HG02970 (cell line): ENCODE data around the gene PITPNC1.
"Not testable (repeated sequence)": the region's sequence is repeated elsewhere in the genome, so short reads cannot be mapped to it uniquely, and the experiment has no call there.

Experiments
- ATAC-seq: cut with Tn5 transposase; IDR thresholded peaks from one replicate; pipeline ENCODE4 v1.9.1; 2021; ENCODE audit warnings: mild to moderate bottlenecking, moderate library complexity, moderate number of reproducible peaks; ENCODE audit not compliant: unreplicated experiment, low FRiP score

PITPNC1 gene

DNA sequence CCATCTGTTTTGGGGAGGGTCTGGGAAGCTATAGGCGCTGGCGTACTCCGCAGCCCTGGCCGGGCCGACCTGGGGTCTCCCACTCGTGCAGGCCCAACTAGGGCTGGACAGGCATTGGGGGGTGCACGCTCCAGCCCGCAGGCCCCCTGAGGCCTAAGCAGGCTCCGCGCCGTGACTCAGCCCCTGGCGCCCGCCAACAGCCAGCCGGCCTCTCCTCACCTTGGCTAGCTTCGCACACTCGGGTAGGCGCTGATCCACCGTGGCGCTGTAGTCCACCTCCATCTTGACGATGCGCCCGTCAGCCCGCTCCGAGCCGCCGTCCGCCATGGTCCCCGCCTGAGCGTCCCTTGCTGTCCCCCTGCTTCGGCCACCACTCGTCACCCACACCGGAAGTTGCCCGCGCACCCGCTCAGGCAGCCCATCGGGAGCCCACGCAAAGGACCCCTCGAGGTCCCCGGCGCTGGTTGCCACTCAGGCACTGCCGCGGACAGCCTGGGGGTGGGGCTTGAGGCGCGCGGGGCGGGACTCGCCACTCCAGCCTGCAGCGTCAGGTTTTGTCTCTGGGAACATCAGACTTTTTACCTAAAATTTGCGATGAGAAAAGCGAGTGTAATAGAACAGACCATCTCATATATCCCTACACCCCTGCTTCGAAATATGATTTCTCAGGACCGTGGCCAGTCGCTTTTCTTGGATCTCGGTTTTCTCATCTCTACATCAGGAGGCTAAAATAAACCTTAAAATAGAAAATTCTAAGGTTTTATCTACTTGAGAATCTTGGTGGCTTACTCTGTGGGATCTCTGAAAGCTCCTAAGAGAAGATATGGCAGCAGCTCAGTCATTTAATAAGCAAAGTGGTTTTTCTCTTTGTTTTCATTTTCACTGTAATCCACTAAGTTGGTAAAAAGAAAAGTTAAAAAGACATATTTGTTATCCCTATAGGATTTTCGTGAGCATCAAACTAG is 10.6 kb upstream of the PITPNC1 start, which contains the start of gene PSMD12:
PSMD12 (minus strand) TSS at position 385 of the 965 bp plus-strand sequence; CDS start at position 327, 58 bp downstream.
- peak; percentile 88 for ATAC-seq

- no peak for ATAC-seq
These were observed 7.4 kb upstream of the PITPNC1 start for GRCh38 chr17:67369676-67370075.

DNA sequence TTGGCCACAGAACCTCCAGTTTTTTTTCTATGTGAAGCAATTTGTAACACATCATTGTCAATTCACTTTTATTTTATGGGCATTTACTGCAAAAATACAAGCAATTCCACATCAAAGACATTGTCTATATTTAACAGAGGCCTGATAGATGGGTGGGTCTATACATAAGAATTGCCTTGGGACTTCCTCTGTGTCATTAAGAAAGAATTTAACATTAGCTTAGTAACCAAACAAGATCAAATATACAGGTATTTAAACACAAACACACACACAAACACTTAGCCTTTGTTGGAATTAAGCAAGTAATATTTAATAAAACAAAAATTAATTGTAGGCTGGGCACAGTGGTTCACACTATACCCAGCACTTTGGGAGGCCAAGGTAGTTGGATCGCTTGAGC is 4.3 kb upstream of the PITPNC1 start:
- no peak for ATAC-seq

DNA sequence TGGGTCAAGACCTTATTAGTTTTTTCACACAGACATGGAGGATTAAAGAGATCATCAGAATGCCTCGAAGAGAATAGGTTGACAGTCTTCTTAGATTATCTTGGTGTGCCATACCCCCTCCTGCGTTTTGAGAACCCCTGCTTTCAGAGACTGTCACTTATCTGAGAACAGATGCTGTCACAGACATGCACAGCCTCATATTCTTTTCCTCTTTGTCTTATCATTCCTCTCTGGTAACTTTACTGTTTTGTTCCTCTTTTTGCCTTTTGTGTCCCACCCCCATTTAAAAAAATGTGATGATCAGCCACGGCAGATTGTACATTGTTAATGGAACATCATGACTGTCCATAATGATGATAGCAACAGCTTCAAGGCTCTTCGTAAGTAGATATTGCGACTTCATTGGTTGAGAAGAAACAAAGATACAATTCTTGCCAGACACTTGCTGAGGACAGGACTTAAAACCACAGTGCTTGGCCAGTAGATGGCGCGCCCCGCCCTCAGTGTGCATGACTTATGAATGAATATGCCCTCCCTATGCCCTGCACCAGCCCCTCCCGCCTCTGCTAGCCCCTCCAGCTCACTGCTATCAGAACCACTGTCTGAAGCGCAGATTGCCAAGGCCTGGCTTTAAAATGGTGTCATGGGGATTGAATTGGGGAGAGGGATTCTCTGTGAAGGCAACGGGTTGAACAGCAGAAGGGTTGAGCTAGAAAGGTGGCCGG is 2.6 kb upstream of the PITPNC1 start:
- ATAC-seq: no peak

- ATAC-seq: no peak
These were observed 2.0 kb upstream of the PITPNC1 start for GRCh38 chr17:67375054-67375427.

DNA sequence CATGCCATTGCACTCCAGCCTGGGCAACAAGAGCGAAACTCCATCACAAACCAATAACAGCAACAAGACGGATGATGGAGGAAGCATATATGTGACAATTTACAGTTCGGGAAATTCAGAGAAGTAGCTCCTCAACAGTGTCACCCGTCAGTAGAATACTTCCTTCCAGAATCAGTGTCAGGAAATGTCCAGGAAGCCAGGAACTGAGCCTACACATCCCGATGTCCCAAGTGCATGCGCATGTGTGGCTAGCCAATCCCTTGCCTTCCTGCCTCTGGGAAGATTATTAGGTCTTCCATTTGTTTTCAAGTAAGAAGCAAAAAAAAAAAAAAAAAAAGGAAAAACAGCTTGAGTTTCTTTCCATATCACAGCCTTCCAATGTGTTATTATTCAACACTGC is 1.4 kb upstream of the PITPNC1 start:
- ATAC-seq: no peak

DNA sequence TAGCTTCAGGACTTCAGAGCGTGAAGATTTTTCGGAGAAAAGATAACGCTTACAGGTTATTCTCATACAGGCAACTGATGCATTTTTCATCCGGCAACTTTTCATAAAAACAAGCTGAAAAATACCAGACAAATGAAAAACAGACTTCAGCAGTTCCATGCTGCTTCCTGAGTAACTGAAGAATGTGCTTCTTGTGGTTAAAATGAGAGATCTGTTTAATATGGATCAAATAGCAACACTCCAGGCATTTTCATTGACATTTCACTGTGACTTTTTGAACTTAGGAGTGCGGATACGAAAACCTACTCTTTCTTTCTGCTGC is 705 bp upstream of the PITPNC1 start:
- ATAC-seq: no peak

GRCh38 chr17:67377488-67378453 is 690 bp downstream of the PITPNC1 start:
- ATAC-seq: peak; percentile 29

DNA sequence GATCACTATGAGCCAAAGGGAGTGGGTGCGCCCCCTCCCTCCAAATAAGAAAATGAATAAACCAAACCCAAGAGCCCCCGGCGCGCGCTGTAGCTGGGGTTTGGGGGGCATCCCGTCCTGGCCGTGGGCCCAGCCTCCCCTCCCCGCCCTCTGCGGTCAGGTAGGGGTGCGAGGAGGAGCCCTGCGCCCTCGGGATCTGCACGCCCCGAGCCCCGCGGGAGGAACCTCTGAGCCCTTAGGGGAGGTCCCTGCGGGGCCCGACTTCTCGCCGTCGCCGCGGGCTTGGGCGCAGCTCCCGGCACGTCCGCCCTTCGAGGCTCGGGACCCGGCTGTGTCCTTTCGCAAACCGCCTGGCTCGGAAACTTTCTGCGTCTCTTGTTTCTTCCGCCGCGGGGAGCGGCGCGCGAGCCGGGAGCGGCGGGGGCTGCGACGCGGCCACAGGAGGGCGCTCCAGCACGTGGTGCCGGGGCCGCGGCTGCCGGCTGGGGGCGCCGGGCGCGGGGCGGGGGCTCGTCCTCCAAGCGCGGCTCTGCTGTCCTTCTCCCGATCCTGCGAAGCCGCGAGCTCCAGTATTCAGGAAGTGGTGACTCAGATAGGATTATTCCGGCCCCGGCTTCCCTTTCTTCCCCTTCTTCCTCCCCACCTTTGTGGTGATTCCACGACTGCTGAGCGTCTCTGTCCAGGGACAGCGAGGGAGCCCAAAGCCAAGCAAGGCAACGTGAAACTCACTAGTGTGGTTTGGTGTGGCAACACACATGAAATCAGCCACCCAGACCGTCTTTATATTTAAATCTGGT is 1.6 kb downstream of the PITPNC1 start:
- ATAC-seq: peak; percentile 53

- no peak for ATAC-seq
These were observed 2.2 kb downstream of the PITPNC1 start for GRCh38 chr17:67379251-67379630.

- ATAC-seq: no peak
These were observed 4.8 kb downstream of the PITPNC1 start for GRCh38 chr17:67381929-67382257.

DNA sequence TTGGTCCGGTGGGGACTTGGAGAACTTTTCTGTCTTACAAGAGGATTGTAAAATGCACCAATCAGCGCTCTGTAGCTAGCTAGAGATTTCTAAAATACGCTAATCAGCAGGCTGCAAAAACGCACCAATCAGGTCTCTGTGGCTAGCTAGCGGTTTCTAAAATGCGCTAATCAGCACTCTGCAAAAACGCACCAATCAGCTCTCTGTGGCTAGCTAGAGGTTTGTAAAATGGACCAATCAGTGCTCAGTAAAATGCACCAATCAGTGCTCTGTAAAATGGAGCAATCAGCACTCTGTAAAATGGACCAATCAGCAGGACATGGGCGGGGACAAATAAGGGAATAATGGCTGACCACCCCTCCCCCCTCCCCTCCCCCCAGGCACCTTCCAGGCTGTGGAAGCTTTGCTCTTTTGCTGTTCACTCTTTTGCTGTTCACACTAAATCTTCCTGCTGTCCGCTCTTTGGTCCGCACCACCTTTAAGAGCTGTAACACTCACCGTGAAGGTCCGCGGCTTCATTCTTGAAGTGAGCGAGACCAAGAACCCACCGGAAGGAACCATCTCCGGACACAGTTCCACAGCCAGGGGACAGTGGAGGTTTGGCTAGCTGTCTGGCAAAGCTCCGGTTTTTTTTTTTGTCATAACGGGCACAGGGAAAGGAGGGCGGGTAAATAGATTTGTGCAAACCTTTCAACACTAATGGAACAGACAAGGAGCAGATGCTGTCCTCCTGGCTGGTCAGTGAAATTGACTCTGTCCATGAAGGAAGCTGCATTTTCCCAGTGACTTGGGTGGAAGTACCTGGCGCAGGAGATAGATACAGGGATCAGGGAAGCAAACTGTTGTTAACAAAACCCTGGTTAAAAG is 8.3 kb downstream of the PITPNC1 start:
- ATAC-seq: no peak

GRCh38 chr17:67386965-67387551 is 10.0 kb downstream of the PITPNC1 start:
- no peak for ATAC-seq

DNA sequence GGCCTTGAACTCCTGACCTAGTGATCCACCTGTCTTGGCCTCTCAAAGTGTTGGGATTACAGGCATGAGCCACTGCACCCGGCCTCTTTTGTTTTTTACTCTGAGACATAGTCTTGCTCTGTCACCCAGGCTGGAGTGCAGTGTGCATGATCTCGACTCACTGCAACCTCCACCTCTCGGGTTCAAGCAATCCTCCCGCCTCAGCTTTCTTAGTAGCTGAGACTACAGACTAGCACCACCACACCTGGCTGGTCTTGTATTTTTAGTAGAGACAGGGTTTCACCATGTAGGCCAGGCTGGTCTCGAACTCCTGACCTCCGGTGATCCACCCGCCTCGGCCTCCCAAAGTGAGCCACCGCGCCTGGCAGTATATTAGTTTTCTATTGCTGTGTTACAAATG is 11.5 kb downstream of the PITPNC1 start:
- ATAC-seq: not testable (repeated sequence)

GRCh38 chr17:67388986-67389385 is 11.9 kb downstream of the PITPNC1 start:
- ATAC-seq: no peak

- no peak for ATAC-seq
These were observed 13.0 kb downstream of the PITPNC1 start for GRCh38 chr17:67390006-67390645.

DNA sequence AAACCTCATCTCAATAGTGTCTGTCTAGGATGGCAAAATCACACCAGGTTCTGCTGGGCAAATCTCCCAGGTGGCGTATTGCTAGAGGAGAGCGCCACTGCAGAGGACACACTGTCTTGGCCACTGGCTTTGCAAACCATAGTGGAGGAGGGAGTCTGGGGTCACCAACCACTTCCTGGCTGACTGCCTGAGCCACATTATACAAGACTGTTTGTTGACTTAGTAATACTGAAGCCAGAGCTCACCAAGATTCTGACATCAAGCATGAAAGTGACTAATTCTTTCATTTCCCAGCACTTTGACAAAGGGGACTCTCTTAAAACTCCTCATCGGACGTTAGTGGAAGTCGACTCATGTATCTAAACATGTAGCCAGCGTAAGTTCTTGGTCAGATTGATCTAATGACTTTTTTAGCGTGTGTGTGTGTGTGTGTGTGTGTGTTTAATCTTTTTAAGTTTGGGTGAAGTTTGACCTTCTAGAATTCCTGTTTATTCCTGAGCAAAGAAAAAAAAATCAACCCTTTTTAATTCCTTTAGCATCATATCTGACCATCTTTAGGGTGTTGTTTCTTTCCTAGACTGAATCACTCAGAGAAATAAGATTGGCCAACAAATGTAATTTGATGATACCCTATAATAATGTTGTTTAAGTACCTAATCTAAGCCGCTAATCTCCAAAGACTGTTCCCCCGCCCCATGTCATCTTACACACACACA is 13.7 kb downstream of the PITPNC1 start:
- peak; percentile 73 for ATAC-seq
